Inferior parietal cortex (tissue), 1 donor: Measurements from ENCODE around the gene SCYGR7.

Source experiments
- DNase-seq: peaks from one replicate; pipeline ENCODE4 v3.0.0-alpha.2; 2016; ENCODE audit errors: extremely low spot score

Gene SCYGR7

GRCh38 chr2:227759411-227760118 lies 31.4 kb downstream of the SCYGR7 start:
- no peak for DNase-seq

DNA sequence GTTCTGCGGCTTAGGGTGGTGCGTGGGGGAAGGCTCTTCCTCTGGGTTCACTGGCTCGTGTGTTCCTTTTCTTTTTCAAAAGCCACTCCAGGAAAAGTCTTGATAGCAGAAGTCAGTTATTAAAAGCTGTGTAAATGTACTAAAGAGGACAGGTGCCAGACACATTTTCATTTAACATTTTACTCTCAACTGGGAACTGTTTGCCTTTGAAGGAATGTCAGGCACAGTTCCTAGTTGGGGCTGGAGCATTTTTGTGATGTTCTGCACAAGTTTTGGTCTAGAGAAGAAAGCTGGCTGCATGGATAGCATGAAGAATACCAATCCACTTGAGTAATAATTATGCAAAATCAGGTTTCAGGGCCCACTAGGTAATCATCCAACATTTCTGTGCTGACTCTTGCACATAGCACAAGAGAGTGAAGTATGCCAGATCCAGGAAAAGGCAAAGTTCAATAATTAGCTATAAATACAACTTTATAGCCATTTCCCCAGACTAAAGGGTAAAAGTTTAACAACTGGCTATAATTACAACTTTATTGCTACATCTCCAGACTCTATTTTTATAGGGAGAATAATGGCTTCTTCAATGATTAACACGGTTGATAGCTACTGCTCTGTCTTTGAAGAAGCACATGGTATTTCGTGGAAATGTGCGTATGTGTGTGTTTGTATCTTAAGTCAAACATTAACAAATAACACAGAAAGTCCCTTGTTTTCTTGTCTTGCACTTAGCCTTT lies 33.8 kb downstream of the SCYGR7 start:
- no peak for DNase-seq

- no peak for DNase-seq
These were observed 37.7 kb downstream of the SCYGR7 start for GRCh38 chr2:227765788-227766372.

- DNase-seq = peak; percentile 88
These were observed 38.3 kb downstream of the SCYGR7 start for GRCh38 chr2:227766373-227766883.

GRCh38 chr2:227767830-227768229 lies 39.7 kb downstream of the SCYGR7 start:
- DNase-seq = no peak

DNA sequence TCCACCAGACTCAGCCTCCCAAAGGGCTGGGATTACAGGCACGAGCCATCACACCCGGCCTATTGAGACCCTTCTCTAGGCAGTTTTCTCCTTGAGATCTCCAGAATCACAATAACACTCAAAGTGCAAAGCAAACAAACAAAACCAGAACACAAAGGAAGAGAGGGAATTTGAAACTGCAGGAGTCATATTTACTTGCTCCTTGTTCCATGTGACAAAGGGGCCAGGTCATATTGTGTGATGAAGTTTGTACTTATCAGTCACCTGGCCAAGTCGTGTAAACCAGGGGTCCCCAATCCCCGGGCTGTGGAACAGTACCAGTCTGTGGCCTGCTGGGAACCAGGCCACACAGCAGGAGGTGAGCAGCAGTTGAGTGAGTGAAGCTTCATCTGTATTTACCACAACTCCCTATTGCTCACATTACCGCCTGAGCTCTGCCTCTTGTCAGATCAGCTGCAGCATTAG lies 44.1 kb downstream of the SCYGR7 start:
- DNase-seq = no peak

GRCh38 chr2:227772932-227773331 lies 44.8 kb downstream of the SCYGR7 start:
- no peak for DNase-seq

GRCh38 chr2:227774011-227774624 lies 46.0 kb downstream of the SCYGR7 start:
- DNase-seq = no peak

DNA sequence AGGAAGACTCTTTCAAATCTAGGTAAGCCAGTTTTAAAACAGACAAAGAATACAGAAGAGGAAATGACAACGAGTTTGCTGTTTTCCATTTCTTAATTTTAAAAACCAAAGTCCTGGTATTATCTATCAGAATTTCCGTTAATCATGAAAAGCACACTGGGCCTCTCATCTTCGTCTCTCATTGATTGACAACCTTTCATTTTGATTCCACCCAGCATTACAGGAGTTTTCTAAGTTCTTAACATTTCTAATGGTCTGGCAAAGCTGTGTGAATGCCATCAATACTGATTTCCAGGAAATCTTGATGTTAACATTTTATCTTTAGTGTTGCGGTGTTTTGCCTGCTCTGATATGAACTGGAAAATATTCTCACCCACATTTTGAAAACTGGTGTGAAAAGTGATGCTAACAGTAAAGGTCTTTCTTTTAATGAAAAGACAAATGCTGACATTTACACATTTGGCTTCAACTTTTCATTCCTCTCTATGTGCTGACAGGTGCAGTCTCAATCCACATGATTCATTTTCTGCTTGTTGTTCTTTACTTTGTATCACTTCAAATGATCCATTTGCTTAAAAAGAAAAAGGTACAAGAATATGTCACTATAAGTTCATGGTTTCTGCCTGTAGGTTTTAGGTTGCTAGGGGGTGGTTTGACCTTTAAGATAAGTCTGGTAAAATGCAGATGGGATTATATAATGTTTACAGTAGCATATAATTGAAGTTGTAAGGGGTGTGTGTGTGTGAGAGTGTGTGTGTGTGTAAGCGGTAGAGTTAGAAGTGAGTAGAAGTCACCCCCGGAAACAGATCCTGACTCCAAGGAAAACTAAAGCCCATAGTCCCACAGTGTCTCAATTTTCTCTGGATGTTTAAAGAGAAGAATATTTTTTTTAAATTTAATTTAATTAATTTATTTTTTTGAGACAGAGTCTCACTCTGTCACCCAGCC lies 47.0 kb downstream of the SCYGR7 start:
- DNase-seq = no peak
